ENCODE measurements around the gene CFHR1.

The CFHR1 gene

DNA sequence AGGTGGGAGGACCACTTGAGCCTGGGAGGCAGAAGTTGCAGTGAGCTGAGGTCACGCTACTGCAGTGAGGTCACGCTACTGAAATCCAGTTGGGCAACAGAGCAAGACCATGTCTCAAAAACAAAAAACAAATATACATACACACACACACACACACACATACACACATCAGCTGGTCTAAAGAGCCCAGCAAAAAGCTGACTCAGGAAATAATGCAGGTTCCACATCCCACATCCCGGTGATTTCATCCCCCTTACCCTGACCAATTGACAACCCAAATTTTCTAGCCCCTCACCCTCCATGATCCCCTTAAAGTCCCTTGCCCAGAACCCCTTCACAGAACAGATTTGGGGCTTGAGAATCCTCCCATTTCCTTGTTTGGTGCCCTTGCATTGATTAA is 56.4 kb downstream of the CFHR1 start:
- Histone ChIP-seq H3K4me3 (replicated peaks; ENCODE audit: insufficient read depth, low read length) (no peak overlapping the region), H3K27ac (replicated peaks) (no peak overlapping the region), H3K27me3 (ENCODE audit: insufficient read depth, poor library complexity, severe bottlenecking) (no peaks in the 10 kb centered on the region)
- TF ChIP-seq POLR2AphosphoS5 (IDR thresholded peaks at IDR 0.05; ENCODE audit: low read depth) (no peak), SPI1 (IDR thresholded peaks at IDR 0.05; ENCODE audit: borderline replicate concordance, low read depth) (no peak), GABPA (IDR thresholded peaks at IDR 0.05; ENCODE audit: low read depth) (no peak)
- TF ChIP-seq, protein P1, sequence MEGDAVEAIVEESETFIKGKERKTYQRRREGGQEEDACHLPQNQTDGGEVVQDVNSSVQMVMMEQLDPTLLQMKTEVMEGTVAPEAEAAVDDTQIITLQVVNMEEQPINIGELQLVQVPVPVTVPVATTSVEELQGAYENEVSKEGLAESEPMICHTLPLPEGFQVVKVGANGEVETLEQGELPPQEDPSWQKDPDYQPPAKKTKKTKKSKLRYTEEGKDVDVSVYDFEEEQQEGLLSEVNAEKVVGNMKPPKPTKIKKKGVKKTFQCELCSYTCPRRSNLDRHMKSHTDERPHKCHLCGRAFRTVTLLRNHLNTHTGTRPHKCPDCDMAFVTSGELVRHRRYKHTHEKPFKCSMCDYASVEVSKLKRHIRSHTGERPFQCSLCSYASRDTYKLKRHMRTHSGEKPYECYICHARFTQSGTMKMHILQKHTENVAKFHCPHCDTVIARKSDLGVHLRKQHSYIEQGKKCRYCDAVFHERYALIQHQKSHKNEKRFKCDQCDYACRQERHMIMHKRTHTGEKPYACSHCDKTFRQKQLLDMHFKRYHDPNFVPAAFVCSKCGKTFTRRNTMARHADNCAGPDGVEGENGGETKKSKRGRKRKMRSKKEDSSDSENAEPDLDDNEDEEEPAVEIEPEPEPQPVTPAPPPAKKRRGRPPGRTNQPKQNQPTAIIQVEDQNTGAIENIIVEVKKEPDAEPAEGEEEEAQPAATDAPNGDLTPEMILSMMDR (IDR thresholded peaks at IDR 0.05; ENCODE audit: insufficient read depth, low read length) = no peak
- TF ChIP-seq, protein P2, sequence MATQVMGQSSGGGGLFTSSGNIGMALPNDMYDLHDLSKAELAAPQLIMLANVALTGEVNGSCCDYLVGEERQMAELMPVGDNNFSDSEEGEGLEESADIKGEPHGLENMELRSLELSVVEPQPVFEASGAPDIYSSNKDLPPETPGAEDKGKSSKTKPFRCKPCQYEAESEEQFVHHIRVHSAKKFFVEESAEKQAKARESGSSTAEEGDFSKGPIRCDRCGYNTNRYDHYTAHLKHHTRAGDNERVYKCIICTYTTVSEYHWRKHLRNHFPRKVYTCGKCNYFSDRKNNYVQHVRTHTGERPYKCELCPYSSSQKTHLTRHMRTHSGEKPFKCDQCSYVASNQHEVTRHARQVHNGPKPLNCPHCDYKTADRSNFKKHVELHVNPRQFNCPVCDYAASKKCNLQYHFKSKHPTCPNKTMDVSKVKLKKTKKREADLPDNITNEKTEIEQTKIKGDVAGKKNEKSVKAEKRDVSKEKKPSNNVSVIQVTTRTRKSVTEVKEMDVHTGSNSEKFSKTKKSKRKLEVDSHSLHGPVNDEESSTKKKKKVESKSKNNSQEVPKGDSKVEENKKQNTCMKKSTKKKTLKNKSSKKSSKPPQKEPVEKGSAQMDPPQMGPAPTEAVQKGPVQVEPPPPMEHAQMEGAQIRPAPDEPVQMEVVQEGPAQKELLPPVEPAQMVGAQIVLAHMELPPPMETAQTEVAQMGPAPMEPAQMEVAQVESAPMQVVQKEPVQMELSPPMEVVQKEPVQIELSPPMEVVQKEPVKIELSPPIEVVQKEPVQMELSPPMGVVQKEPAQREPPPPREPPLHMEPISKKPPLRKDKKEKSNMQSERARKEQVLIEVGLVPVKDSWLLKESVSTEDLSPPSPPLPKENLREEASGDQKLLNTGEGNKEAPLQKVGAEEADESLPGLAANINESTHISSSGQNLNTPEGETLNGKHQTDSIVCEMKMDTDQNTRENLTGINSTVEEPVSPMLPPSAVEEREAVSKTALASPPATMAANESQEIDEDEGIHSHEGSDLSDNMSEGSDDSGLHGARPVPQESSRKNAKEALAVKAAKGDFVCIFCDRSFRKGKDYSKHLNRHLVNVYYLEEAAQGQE (IDR thresholded peaks at IDR 0.05; ENCODE audit: insufficient replicate concordance, low read depth) = no peak
- no peak for DNase-seq (ENCODE audit: low read depth in 1 of 2, low spot score in 1 of 2)

DNA sequence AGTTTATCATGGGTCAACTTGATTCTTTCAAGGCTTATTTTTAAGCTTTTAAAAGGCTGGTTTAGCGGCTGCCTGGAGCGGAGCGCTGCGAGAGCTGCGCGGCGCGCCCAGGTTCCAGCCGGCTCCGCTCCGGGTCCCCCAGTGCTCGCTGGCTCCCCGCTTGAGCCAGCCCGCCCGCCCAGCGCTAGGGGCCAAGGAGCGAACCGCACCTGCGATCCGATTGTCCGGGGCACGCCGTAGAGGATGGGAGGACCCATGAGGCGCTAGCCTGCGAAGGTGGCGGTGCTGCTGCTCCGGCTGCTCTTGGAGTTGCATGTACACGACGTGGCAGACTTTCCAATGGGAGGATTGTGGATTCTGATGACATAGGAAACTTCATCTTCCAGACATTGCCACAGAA is 58.4 kb downstream of the CFHR1 start:
- no peak for DNase-seq (ENCODE audit: low read depth in 1 of 2, low spot score in 1 of 2)
- Histone ChIP-seq H3K27ac (replicated peaks) (no peak overlapping the region), H3K27me3 (ENCODE audit: insufficient read depth, poor library complexity, severe bottlenecking) (no peaks in the 10 kb centered on the region), H3K4me3 (replicated peaks; ENCODE audit: insufficient read depth, low read length) (no peak overlapping the region)
- TF ChIP-seq, protein P1 (IDR thresholded peaks at IDR 0.05; ENCODE audit: insufficient read depth, low read length) = no peak
- TF ChIP-seq, protein P2 (IDR thresholded peaks at IDR 0.05; ENCODE audit: insufficient replicate concordance, low read depth) = no peak
- TF ChIP-seq SPI1 (IDR thresholded peaks at IDR 0.05; ENCODE audit: borderline replicate concordance, low read depth) (no peak), GABPA (IDR thresholded peaks at IDR 0.05; ENCODE audit: low read depth) (no peak), POLR2AphosphoS5 (IDR thresholded peaks at IDR 0.05; ENCODE audit: low read depth) (no peak)

Measured in HL-60 (cell line).